ENCODE results near the gene ARR3. TPM values are rescaled to one million over a fixed set of nuclear protein-coding genes. Genes with fewer than 3 reads are reported as not detected.
A peak's percentile ranks its signal among the peaks of the same experiment; 100 is the strongest.
"Not testable (repeated sequence)": the region's sequence is repeated elsewhere in the genome, so short reads cannot be mapped to it uniquely, and the experiment has no call there.

Gene ARR3
- total RNA-seq, 6 experiments from 2014 or later: not detected

DNA sequence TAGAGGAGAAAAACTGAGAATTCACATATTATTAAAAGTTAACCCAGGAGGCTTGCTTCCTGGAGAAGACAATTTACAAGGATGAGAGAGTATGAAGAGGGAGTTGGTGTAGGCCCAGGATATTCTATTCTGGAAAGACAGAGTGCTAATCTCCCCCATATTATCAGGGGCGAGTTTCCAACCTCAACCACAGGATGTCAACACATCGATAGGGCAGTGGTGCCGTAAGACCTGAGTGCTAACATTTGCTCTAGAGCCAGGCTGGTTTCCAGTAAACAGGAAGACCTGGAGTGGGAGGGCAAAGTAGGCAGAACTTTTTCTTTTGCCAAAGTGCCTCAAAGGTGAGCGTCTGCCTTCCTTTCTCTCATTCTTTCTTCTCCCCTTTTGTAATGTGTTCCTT is 36.5 kb upstream of the ARR3 start:
- H3K27me3 ChIP-seq: no peaks in the 10 kb centered on the region
- DNase-seq (no peak), ATAC-seq (peak in 3 of 4 donors; percentile 65 to 91 (median 80))
- no peak overlapping the region for H3K27ac ChIP-seq
- no peaks in the 10 kb centered on the region for H3K4me1 ChIP-seq
- H3K9me3 ChIP-seq: no peaks in the 10 kb centered on the region
- no peaks in the 10 kb centered on the region for H3K36me3 ChIP-seq
- no peak overlapping the region for H3K4me3 ChIP-seq
- 21% methylated on average over 3 of the region's 4 CpGs for WGBS (ENCODE audit: insufficient coverage, low coverage, low lambda C conversion rate, missing lambda C conversion rate)
- TF ChIP-seq CTCF (IDR thresholded peaks at IDR 0.05) (no peak), POLR2A (IDR thresholded peaks at IDR 0.05) (no peak)
- intact Hi-C loops (cut with DNase I): no loop called here

- DNase-seq (no peak), ATAC-seq (no peak)
- no peak for TF ChIP-seq CTCF (IDR thresholded peaks at IDR 0.05)
- no peak for TF ChIP-seq POLR2A (IDR thresholded peaks at IDR 0.05)
- H3K27me3 ChIP-seq: no peaks in the 10 kb centered on the region
- H3K4me3 ChIP-seq: no peak within 1 kb of the TSS
- no peaks in the 10 kb centered on the region for H3K4me1 ChIP-seq
- H3K27ac ChIP-seq: no peak within 1 kb of the TSS
- intact Hi-C loops (cut with DNase I): no loop called here
- H3K9me3 ChIP-seq: no peaks in the 10 kb centered on the region
- WGBS (ENCODE audit: insufficient coverage, low coverage, low lambda C conversion rate, missing lambda C conversion rate): 44% methylated on average over 2 of the region's 3 CpGs
- H3K36me3 ChIP-seq: no peaks in the 10 kb centered on the region
Measured at GRCh38 chrX:70234355-70234754, 33.8 kb upstream of the ARR3 start, which contains the start of gene AWAT1. Gene AWAT1, plus strand, starts transcription at chrX:70234655. Its CDS starts 41 bp downstream, at chrX:70234696.

DNA sequence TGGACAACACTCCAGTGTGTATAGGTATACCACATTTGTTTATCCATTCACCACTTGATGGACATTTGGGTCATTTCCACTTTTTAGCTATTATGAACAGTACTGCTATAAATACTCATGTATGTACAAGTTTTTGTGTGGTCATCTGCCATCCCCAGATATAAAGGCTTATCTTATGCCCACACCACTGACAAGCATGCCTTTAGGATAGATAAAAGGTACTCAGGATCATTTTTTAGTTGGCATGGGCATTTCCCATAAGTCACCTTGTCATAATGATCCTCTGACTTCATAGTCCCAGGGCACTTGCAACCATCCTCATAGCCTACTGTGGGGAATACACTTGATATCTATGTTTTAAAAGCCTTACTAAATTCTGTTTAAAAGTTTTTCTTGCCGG is 27.4 kb upstream of the ARR3 start:
- Histone ChIP-seq H3K9me3 (no peaks in the 10 kb centered on the region), H3K4me3 (no peak overlapping the region), H3K36me3 (no peaks in the 10 kb centered on the region), H3K27ac (no peak overlapping the region), H3K4me1 (no peaks in the 10 kb centered on the region), H3K27me3 (no peaks in the 10 kb centered on the region)
- WGBS (ENCODE audit: insufficient coverage, low coverage, low lambda C conversion rate, missing lambda C conversion rate): 100% methylated on average over 1 of the region's 1 CpG
- intact Hi-C loops (cut with DNase I): no loop called here
- ATAC-seq (no peak), DNase-seq (no peak)
- TF ChIP-seq POLR2A (IDR thresholded peaks at IDR 0.05) (no peak), CTCF (IDR thresholded peaks at IDR 0.05) (no peak)

- intact Hi-C loops (cut with DNase I): no loop called here
- Histone ChIP-seq H3K36me3 (no peaks in the 10 kb centered on the region), H3K4me1 (no peaks in the 10 kb centered on the region), H3K9me3 (no peaks in the 10 kb centered on the region), H3K27me3 (no peaks in the 10 kb centered on the region), H3K4me3 (no peak overlapping the region), H3K27ac (no peak overlapping the region)
- TF ChIP-seq CTCF (IDR thresholded peaks at IDR 0.05) (no peak), POLR2A (IDR thresholded peaks at IDR 0.05) (no peak)
- no peak for ATAC-seq
- WGBS (ENCODE audit: insufficient coverage, low coverage, low lambda C conversion rate, missing lambda C conversion rate): 77% methylated on average over 2 of the region's 2 CpGs
- DNase-seq: no peak
Measured at GRCh38 chrX:70241501-70241900, 26.6 kb upstream of the ARR3 start.

- H3K27me3 ChIP-seq; H3K9me3 ChIP-seq; DNase-seq; intact Hi-C loops (cut with DNase I); H3K27ac ChIP-seq; ATAC-seq; H3K36me3 ChIP-seq; H3K4me1 ChIP-seq; H3K4me3 ChIP-seq: not testable (repeated sequence)
- 59% methylated on average over 3 of the region's 5 CpGs for WGBS (ENCODE audit: insufficient coverage, low coverage, low lambda C conversion rate, missing lambda C conversion rate)
Measured at GRCh38 chrX:70243601-70244000, 24.5 kb upstream of the ARR3 start.

All from right lobe of liver (tissue), 6 donors.